MCF 10A (cell line): ENCODE data around the gene TRIM73. TPM values are rescaled to one million over a fixed set of nuclear protein-coding genes. Genes with fewer than 3 reads are reported as not detected.
"Not testable (repeated sequence)": the region's sequence is repeated elsewhere in the genome, so short reads cannot be mapped to it uniquely, and the experiment has no call there.

Experiments
- BruUV-seq: library from RNA; stranded (reverse); fragments of 400-500 nt; replicated peaks from 2 replicates; lab custom pipeline; 2021; lab: Mats Ljungman, UMichigan
- CTCF ChIA-PET: fragments of 300-600 bp; sonication (Branson Sonifier 250); formaldehyde crosslinking; extraction: SDS; loops from one replicate; lab custom pipeline; 2021; ENCODE audit warnings: antibody characterized with exemption, inconsistent platforms; lab: Yijun Ruan, JAX
- POLR2A ChIA-PET: fragments of 300-600, 350-650 bp; sonication (Branson Sonifier 250); formaldehyde crosslinking; extraction: SDS; loops from one replicate; lab custom pipeline; 2020; ENCODE audit warnings: antibody characterized with exemption, inconsistent platforms; lab: Yijun Ruan, JAX
- DNase-seq: peaks from one replicate; pipeline ENCODE4 v3.0.0-alpha.2; 2018; ENCODE audit not compliant: unreplicated experiment
- H3K27ac Mint-ChIP-seq: one replicate; pipeline ENCODE4 v1.8.0; 2022; ENCODE audit warnings: mild to moderate bottlenecking, low read depth, mixed read lengths; ENCODE audit not compliant: unreplicated experiment
- H3K27me3 Mint-ChIP-seq: one replicate; pipeline ENCODE4 v1.8.0; 2022; ENCODE audit warnings: mixed read lengths; ENCODE audit not compliant: insufficient read depth, unreplicated experiment
- H3K36me3 Mint-ChIP-seq: one replicate; pipeline ENCODE4 v1.8.0; 2022; ENCODE audit warnings: mild to moderate bottlenecking, moderate library complexity, mixed read lengths; ENCODE audit not compliant: insufficient read depth, unreplicated experiment
- H3K4me1 Mint-ChIP-seq: one replicate; pipeline ENCODE4 v1.8.0; 2022; ENCODE audit warnings: mixed read lengths; ENCODE audit not compliant: insufficient read depth, unreplicated experiment
- H3K4me3 Mint-ChIP-seq: one replicate; pipeline ENCODE4 v1.8.0; 2022; ENCODE audit warnings: mild to moderate bottlenecking, moderate library complexity, mixed read lengths; ENCODE audit not compliant: unreplicated experiment
- H3K9me3 Mint-ChIP-seq: one replicate; pipeline ENCODE4 v1.8.0; 2022; ENCODE audit warnings: mixed read lengths; ENCODE audit not compliant: unreplicated experiment
- intact Hi-C: fragments of 100-400 bp; cut with micrococcal nuclease; formaldehyde crosslinking; loops from 2 replicates; pipeline ENCODE4 v1.14.1; 2022
- total RNA-seq: library from RNA; stranded (reverse); gene quantifications from 2 replicates; pipeline ENCODE4 v1.2.3, GENCODE V29; 2022

The TRIM73 gene
- total RNA-seq, 1 experiment from 2014 or later = 1.8 TPM

DNA sequence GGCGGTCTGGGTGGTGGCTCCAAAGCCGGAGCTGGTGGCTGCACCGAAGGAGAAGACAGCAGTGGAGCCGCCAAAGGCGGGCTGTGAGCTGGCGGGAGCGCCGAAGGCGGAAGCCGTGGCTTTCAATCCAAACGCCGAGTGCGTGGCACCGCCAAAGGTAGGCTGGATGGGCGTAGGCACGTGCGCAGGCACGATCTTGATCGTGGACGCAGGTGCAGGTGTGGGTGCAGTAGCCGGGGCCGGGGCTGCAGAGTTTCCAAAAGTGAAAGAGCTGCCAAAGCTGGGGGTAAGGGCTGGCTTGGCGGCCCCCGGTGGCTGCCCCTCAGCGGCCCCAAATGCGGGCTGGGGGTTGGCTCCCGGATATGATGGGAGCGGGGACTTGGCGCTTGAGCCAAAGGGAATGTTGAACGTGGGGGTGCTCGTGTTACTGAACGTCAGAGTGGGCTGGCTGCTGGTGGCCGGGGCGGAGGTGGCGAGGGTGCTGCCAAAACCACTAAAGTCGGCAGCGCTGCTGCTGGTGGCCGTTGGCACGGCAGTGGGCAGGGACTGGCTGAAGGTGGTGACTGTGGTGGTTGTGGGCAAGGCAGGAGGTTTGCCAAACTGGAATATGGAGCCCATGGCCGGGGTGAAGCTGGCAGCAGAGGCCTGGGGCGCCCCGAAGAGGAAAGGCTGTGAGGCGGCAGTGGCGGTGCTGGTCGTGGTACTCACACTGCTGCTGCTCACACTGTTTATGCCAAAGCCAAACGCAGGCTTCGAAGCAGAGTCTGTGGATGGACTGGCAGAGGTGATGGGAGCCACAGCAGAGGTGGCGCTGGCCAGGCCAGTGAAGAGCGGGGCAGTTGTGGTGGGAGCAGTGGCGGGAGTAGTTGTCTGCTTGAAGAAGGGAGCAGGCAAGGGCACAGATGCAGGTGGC, 26.6 kb downstream of the TRIM73 start:
- H3K27ac Mint-ChIP-seq, DNase-seq, H3K9me3 Mint-ChIP-seq, H3K27me3 Mint-ChIP-seq, CTCF ChIA-PET, H3K4me1 Mint-ChIP-seq, H3K4me3 Mint-ChIP-seq, intact Hi-C loops: not testable (repeated sequence)
- H3K36me3 Mint-ChIP-seq = peaks cover 58% of the 10 kb centered on the region
- POLR2A ChIA-PET = interaction anchor here (0.6 kb wide), 1 partner anchor 896 kb away, joined by 4 read pairs; no protein-coding TSS in a partner anchor
- TSS peak; percentile 9 for BruUV-seq

DNA sequence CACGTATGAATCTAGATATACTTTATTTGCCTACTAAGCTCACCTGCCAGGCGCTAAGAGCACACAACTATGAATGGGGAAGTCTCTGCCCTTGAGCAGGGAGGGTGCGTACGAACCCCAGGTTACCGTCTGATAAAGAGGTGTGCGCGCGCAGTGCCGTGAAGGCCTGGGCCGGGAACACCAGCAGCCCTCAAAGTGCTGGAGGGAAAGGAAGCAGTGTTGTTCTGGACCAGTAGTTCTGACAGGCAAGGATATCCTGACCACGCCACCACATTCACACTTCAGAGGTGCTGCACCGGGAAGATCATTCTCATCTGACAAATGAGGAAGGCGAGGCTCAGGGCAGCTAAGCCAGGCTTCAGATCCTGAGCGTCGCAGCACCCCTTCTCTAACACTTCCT, 28.1 kb downstream of the TRIM73 start:
- POLR2A ChIA-PET, H3K27ac Mint-ChIP-seq, H3K4me1 Mint-ChIP-seq, H3K4me3 Mint-ChIP-seq, CTCF ChIA-PET, intact Hi-C loops, BruUV-seq, DNase-seq, H3K9me3 Mint-ChIP-seq, H3K27me3 Mint-ChIP-seq: not testable (repeated sequence)
- H3K36me3 Mint-ChIP-seq = peaks cover 63% of the 10 kb centered on the region

DNA sequence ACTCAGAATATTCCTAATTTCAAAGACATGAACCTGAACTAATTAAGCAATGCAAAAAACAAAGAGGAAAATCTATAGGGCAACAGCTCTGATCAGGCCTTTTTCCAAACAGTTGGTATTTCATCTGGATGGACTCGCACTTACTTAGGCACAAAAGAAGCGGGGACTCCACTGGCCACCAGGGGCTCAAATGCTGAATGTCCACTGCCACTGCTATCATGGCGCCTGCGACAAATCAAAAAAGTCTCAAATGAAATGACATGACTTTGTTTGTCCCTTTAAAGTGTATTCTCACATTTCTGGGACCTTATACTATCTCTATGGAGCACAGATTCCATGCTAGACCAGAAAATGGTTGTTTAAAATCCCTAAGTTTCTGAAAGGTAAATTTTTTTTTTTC, 43.6 kb downstream of the TRIM73 start:
- intact Hi-C loops, POLR2A ChIA-PET, H3K27me3 Mint-ChIP-seq, H3K4me1 Mint-ChIP-seq, DNase-seq, BruUV-seq, H3K4me3 Mint-ChIP-seq, H3K9me3 Mint-ChIP-seq, H3K27ac Mint-ChIP-seq: not testable (repeated sequence)
- CTCF ChIA-PET = interaction anchor here (0.7 kb wide), 1 partner anchor 325 kb away, joined by 5 read pairs; no protein-coding TSS in a partner anchor
- H3K36me3 Mint-ChIP-seq = peaks cover 71% of the 10 kb centered on the region

DNA sequence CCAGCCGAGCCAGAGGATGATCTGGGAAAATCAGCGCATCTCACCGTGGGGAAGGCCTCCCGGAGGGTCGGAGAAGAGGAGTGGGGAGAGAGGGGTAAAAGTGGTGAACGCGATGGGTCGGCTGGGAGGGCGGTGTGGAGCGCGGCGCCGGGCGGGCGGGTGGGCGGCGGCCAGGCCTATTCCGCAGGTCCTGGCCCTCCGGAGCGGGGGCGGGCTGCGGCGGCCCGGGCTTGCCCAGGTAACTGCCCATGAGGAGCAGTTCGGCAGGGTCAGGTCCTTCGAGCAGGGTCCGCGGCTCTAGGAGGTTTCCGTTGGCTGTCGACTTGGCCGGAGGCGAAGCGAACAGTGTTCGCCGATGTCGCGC, 46.7 kb downstream of the TRIM73 start:
- Mint-ChIP-seq H3K4me3 (peak overlapping the region; percentile 64), H3K36me3 (peaks cover 41% of the 10 kb centered on the region)
- CTCF ChIA-PET, DNase-seq, intact Hi-C loops, H3K4me1 Mint-ChIP-seq, BruUV-seq, H3K27me3 Mint-ChIP-seq, H3K9me3 Mint-ChIP-seq, H3K27ac Mint-ChIP-seq, POLR2A ChIA-PET: not testable (repeated sequence)

DNA sequence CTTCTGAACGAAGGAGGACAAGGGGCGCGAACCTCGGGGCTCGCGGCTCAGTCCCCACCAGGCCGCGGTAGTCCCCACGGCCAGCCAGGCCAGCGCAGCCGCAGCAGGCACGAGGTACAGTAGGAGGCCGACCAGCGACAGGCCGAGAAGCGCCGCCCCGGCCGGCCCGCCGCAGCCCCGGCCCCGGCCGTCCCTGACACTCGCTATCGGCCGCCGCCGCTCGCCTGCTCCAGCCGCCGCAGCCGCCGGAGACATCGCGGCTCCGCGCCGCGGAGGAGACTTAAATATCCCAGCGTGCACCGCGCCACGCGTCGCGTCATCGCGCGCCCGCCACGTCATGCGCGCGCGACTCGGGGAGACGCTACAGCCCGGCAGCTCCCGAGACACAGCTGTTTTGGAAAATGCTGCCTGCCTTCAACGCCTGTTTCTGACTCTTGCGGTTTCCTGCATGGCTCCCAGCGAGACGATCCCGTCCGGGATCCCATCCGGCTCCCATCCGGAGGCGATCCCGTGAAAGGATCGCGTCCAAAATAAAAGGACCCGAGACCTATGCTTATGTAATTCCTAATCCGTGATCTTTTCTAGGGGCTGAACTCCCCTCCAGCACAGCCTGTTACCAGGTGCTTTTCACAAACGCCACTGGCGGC, 47.2 kb downstream of the TRIM73 start:
- BruUV-seq, H3K4me1 Mint-ChIP-seq, CTCF ChIA-PET, H3K27me3 Mint-ChIP-seq, POLR2A ChIA-PET, H3K9me3 Mint-ChIP-seq, intact Hi-C loops: not testable (repeated sequence)
- peak overlapping the region; percentile 73 for H3K4me3 Mint-ChIP-seq
- H3K36me3 Mint-ChIP-seq = peaks cover 40% of the 10 kb centered on the region
- peak; percentile 17 for DNase-seq
- H3K27ac Mint-ChIP-seq = peak overlapping the region; percentile 88

DNA sequence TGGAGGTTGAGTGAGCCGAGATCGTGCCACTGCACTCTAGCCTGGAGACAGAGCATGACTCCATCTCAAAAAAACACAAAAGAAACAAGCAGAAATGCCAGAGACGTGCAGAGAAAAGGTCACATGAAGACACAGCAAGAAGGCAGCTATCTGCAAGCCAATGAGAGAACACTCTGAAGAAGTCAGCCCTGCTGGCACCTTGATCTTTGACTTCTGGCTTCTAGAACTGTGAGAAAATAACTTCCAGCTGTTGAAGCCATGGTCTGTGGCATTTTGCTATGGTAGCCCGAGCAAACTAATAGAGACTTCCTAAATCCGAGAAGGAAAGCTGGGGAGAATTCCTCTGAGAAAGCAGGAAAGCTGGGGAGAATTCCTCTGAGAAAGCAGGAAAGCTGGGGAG, 54.5 kb downstream of the TRIM73 start:
- not testable (repeated sequence) for H3K9me3 Mint-ChIP-seq, H3K27me3 Mint-ChIP-seq
- H3K36me3 Mint-ChIP-seq = peaks cover 11% of the 10 kb centered on the region

More for the DNA sequence above, 54.5 kb downstream of the TRIM73 start:
- H3K27ac Mint-ChIP-seq, intact Hi-C loops, H3K4me3 Mint-ChIP-seq, BruUV-seq, CTCF ChIA-PET, POLR2A ChIA-PET, DNase-seq, H3K4me1 Mint-ChIP-seq: not testable (repeated sequence)
